GM12878 (cell line): ENCODE data around the gene C16orf74. TPM values are rescaled to one million over a fixed set of nuclear protein-coding genes. Genes with fewer than 3 reads are reported as not detected.

Experiments
- BHLHE40 ChIP-seq, 2 experiments: fragments of 450-650 bp in 1 of 2; IDR thresholded peaks; 2 replicates each; pipeline ENCODE4 v1.6.1; 2011 to 2017; ENCODE audit warnings: low read depth in 2 of 2, borderline replicate concordance in 1 of 2, improper control_type of control experiment in 1 of 2, low read length in 1 of 2, mild to moderate bottlenecking in 1 of 2
- EED ChIP-seq: sonication (generic); IDR thresholded peaks from 2 replicates; pipeline ENCODE4 v1.6.1; 2016; ENCODE audit warnings: antibody characterized with exemption, low read depth
- HDAC6 ChIP-seq: fragments of 200-600 bp; sonication (generic); IDR thresholded peaks from one replicate; pipeline ENCODE4 v1.8.0; 2017; ENCODE audit warnings: antibody characterized with exemption; ENCODE audit not compliant: unreplicated experiment
- MEF2A ChIP-seq: IDR thresholded peaks from 2 replicates; pipeline ENCODE4 v1.6.1; 2011; ENCODE audit warnings: low read depth, mild to moderate bottlenecking, low read length, moderate library complexity; ENCODE audit not compliant: insufficient read depth
- MTA3 ChIP-seq: IDR thresholded peaks from 2 replicates; pipeline ENCODE4 v1.6.1; 2012; ENCODE audit warnings: low read length, inconsistent platforms, borderline replicate concordance
- NBN ChIP-seq: fragments of 450-650 bp; IDR thresholded peaks from 2 replicates; pipeline ENCODE4 v1.6.1; 2016
- NFYA ChIP-seq: IDR thresholded peaks from 2 replicates; pipeline ENCODE4 v1.6.1; 2011; ENCODE audit warnings: low read depth, mild to moderate bottlenecking, low read length, improper control_type of control experiment, borderline replicate concordance
- RAD51 ChIP-seq: fragments of 450-650 bp; IDR thresholded peaks from 2 replicates; pipeline ENCODE4 v1.6.1; 2016; ENCODE audit warnings: moderate library complexity, mild to moderate bottlenecking, inconsistent platforms
- SIN3A ChIP-seq: IDR thresholded peaks from 2 replicates; pipeline ENCODE4 v1.6.1; 2012; ENCODE audit warnings: low read depth, low read length, improper control_type of control experiment
- YBX1 ChIP-seq: fragments of 450-650 bp; IDR thresholded peaks from 2 replicates; pipeline ENCODE4 v1.6.1; 2016; ENCODE audit warnings: antibody characterized with exemption
- polyA plus RNA-seq, 11 experiments: library from polyadenylated mRNA; depleted of rRNA in 4 of 11; unstranded in 6 of 11; stranded (reverse) in 5 of 11; fragments of >200 nt; fragmentation: Nextera tagmentation in 4 of 11; fragmentation: Illumina TruSeq in 1 of 11; extraction: Ambion mirVana in 4 of 11; extraction: Trizol in 1 of 11; gene quantifications; 1 replicate in 1 of 11; 2 replicates in 10 of 11; pipeline versions ENCODE4 v1.2.1 to v1.2.3, GENCODE V29; 2011 to 2016; ENCODE audit warnings: inconsistent platforms in 2 of 11, missing spikeins in 2 of 11, low read depth in 1 of 11
- total RNA-seq, 4 experiments: library from RNA; depleted of rRNA in 3 of 4; stranded (reverse); fragments of >200 nt in 3 of 4; fragmentation: Illumina TruSeq in 1 of 4; extraction: Trizol in 1 of 4; gene quantifications; 2 replicates each; pipeline versions ENCODE4 v1.2.1 to v1.2.3, GENCODE V29; 2013 to 2021
- TF ChIP-seq, protein P1 (sequence below), 3 experiments: IDR thresholded peaks in 2 of 3; conservative IDR thresholded peaks in 1 of 3; 2 replicates each; pipeline ENCODE4 v1.5.1; 2011; ENCODE audit warnings: low read depth in 3 of 3, low read length in 3 of 3, mild to moderate bottlenecking in 3 of 3, control low read depth in 2 of 3, moderate library complexity in 2 of 3, inconsistent platforms in 1 of 3, mixed read lengths in 1 of 3; ENCODE audit not compliant: control insufficient read depth in 2 of 3, insufficient read depth in 1 of 3; ENCODE audit errors: extremely low read depth in 1 of 3
- TF ChIP-seq, protein P2 (sequence below): fragments of 450-650 bp; IDR thresholded peaks from 2 replicates; pipeline ENCODE4 v1.6.1; 2016; ENCODE audit warnings: mild to moderate bottlenecking

C16orf74 gene
- total and polyA plus RNA-seq, 10 of the 15 experiments (the other 5 are each of a cell fraction or from before 2014, with no cell fraction given): 0.23 to 20.1 (median 6.8) TPM

DNA sequence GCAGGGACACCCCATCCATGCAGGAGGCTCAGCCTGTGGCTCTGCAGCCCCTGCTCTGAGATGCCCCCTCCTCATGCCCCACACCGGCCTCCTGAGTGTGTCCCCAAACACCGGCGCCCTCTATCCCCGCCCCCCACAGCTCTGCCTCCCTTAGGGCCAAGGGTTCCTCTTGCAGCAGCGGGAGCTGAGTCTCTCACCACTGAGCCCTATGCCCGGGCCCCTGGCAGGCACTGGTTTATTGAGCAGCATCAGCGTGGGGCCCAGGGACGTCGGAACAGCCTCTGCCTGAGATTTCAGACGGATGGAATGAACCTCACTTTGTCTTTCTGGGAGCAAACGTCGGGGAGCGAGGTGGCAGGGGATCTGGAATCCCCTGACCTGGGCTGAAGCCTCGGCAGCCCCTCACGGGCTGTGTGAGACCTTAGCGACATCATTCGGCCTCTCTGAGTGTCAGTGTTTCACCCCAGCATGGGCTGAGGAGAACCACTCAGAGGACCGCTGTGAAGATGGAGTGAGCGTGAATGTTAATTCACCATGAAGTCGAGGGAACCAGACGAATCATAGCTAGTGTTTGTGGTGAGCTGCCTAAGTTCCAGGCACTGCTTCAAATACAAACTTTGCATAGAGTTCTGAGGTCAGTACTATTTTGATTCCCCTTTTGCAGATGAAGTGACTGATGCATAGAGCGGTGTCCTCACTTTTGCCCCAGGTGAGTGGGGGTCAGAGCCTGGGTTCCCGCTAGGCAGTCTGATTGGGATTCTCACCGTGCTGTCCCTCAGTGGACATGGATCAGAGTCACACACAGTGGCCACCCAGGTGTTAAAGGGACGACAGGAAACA lies 5.3 kb upstream of the C16orf74 start (continued):
- TF ChIP-seq, protein P1, sequence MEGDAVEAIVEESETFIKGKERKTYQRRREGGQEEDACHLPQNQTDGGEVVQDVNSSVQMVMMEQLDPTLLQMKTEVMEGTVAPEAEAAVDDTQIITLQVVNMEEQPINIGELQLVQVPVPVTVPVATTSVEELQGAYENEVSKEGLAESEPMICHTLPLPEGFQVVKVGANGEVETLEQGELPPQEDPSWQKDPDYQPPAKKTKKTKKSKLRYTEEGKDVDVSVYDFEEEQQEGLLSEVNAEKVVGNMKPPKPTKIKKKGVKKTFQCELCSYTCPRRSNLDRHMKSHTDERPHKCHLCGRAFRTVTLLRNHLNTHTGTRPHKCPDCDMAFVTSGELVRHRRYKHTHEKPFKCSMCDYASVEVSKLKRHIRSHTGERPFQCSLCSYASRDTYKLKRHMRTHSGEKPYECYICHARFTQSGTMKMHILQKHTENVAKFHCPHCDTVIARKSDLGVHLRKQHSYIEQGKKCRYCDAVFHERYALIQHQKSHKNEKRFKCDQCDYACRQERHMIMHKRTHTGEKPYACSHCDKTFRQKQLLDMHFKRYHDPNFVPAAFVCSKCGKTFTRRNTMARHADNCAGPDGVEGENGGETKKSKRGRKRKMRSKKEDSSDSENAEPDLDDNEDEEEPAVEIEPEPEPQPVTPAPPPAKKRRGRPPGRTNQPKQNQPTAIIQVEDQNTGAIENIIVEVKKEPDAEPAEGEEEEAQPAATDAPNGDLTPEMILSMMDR (IDR thresholded peaks at IDR 0.05 in 2 of 3, conservative IDR thresholded peaks at IDR 0.05 in 1 of 3; ENCODE audit: control insufficient read depth in 2 of 3, extremely low read depth in 1 of 3, insufficient read depth in 1 of 3, low read depth in 3 of 3, low read length in 3 of 3): 0 out of 6 replicates have a peak, but pooled peaks of 1 of the 3 experiments have one; percentile 10
- TF ChIP-seq, protein P2, sequence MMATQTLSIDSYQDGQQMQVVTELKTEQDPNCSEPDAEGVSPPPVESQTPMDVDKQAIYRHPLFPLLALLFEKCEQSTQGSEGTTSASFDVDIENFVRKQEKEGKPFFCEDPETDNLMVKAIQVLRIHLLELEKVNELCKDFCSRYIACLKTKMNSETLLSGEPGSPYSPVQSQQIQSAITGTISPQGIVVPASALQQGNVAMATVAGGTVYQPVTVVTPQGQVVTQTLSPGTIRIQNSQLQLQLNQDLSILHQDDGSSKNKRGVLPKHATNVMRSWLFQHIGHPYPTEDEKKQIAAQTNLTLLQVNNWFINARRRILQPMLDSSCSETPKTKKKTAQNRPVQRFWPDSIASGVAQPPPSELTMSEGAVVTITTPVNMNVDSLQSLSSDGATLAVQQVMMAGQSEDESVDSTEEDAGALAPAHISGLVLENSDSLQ: no peak; the same call in 1 of the 2 replicates
- no peak for TF ChIP-seq NFYA
- peak; percentile 39; the same call in 1 of the 2 replicates for TF ChIP-seq EED
- TF ChIP-seq MEF2A: peak; percentile 64; the same call in 1 of the 2 replicates
- TF ChIP-seq BHLHE40 (IDR thresholded peaks at IDR 0.05; ENCODE audit: borderline replicate concordance in 1 of 2, low read depth in 2 of 2, low read length in 1 of 2): peak in 1 of 2 experiments; percentile 41; a peak in 1 of 4 replicates
- TF ChIP-seq HDAC6: no peak
- TF ChIP-seq SIN3A: no peak
- no peak for TF ChIP-seq RAD51
- no peak for TF ChIP-seq MTA3
- TF ChIP-seq YBX1: no peak
- TF ChIP-seq NBN: no peak
